T-helper 2 cell treated with Interferon-gamma antibody and Interleukin-4, amounts not matched to agents 100 ng/mL and 5 ng/mL, for 36 hours (primary cell): ENCODE data around the gene OTULIN. TPM values are rescaled to one million over a fixed set of nuclear protein-coding genes. Genes with fewer than 3 reads are reported as not detected.

Experiments
- intact Hi-C: fragments of 100-400 bp; cut with micrococcal nuclease; formaldehyde crosslinking; loops from one replicate; pipeline ENCODE4 v1.15.1; 2023
- total RNA-seq: library from RNA; stranded (reverse); gene quantifications from 2 replicates; pipeline ENCODE4 v1.2.3, GENCODE V29; 2022

Gene OTULIN
- 61.9 and 62.6 TPM in 2 replicates for total RNA-seq

DNA sequence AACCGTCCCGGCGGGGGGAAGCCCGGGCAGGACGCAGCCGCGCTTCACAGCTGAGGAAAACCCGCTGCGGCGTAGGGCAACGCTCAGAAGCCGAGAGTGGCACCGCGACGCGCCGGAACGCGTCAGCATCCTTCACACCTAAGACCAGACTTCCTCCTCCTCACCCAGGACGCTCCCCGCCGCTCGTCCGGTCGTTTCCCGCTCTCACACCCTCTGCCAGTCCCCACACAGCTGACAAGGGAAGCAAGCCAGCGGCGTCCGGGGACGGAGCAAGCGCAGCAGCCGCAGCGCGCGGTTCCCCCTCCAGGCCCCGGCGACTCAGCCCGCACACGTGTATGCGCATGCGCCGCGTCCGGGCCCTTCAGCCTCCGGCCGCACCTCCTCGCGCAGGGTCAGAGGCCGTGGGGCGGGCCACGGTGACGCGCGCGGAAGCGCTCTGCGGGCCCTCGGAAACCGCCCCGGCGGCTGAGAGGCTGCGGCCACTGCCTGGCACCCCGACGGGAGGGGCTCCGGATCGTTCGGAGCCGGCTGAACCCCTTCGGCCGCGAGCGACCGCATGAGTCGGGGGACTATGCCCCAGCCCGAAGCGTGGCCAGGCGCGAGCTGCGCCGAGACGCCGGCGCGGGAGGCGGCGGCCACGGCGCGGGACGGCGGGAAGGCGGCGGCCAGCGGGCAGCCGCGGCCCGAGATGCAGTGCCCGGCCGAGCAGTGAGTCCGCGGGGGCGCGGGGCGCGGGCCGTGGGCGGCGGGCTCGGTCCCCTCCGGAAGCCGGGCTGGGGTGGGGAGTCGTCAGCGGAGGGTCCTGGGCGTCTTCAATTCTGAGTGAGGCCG lies at the start of gene OTULIN:
TSS of gene OTULIN (plus strand) at position 449 of the 831 bp plus-strand sequence. CDS start at position 557, 108 bp downstream.
- intact Hi-C loops: loop anchor here (1.0 to 10.0 kb wide), 10 partner anchors 42 to 1950 kb away; partner anchors contain the start of genes ANKH, RETREG1 and ZNF622

DNA sequence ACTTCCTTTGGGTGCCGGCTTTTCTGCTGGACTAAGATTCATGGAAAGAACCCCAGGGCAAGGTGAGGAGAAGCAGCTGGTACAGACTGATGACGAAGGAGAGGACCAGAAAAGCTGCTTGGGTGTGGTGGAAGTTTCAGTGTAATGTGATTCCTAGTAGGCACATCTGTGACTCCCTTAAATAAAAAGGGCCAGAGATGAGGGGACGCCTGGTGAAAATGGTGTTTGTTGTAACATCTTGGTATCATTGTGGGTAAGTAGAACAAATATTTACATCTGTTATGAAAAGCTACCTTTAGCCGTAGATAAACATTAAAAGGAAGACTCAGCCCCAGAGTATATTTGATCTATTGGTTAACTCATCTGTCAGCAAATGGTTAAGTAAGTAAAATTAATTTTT lies 49.2 kb upstream of the OTULIN start:
- intact Hi-C loops: no loop called here

DNA sequence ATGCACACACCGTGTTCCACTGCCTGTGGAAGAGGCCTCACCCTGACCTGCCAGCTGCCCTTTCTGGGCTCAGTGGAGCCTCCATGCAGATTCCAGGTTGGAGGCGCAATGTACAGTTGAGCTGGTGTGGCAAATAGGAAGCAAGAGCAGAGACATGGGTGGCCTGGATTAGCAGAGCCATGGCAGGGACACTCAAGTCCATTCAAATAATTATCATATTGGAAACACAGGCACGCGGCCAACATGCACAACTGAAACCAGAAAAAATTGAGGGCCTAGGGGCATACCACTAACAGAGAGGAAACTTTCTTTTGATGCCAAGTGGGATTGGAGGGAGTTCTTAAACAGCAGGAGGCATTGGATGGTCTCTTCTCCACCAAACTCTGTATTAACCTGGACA lies 47.1 kb upstream of the OTULIN start:
- intact Hi-C loops: no loop called here

DNA sequence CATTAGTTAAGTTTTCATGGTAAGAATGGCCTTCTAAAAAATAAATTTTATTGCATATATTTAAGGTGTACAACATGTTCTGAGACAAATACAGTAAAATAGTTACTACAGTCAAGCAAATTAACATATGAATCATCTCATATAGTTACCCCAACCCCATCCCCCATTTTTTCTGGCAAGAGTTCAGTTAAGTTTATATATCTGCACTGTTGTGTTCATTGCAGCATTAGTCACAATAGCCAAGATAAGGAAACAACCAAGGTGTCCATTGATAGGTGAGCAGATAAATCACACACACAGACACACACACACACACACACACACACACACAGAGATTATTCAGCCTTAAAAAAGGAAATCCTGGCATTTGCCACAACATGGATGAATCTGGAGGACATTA lies 37.2 kb upstream of the OTULIN start:
- intact Hi-C loops: loop anchor here (5.0 kb wide), 1 partner anchor 35 kb away; no protein-coding TSS in a partner anchor

DNA sequence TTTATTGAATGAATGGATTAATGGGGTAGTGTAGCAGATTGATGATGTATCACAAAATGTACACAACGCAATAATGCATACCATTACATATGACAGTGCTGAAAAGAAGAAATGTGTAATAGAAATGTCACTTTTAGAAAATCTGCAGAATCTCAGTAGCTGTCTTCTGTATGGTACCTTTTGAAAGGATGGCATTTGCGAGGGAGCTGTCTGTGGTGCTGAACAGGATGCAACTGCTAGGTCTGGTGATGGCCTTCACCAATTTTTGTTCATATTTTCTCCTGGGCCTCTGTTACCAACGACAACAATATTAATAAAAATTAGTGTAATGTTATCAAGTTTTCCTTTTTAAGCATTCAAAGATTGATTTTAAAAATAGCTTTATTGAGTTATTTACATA lies 36.2 kb upstream of the OTULIN start:
- intact Hi-C loops: loop anchor here (5.0 kb wide), 1 partner anchor 36 kb away; no protein-coding TSS in a partner anchor

DNA sequence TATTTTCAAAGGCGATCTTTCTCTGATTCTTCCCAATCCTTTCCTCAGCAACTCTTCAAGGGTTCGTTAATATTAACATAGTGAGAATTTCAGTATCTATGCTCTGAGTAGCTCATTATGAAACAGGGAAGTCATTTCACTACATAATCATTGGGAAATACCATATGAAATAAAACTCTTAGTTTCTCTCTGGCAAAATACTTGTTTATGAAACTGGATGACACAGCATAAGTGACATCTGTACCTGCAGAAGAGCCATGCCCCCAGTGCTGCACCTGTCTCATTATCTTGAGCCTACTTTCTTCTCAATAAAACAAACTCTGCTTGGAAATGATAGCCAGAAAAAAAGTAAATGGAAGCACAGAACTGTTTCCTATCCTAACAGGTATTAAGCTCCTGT lies 33.8 kb upstream of the OTULIN start:
- intact Hi-C loops: no loop called here

DNA sequence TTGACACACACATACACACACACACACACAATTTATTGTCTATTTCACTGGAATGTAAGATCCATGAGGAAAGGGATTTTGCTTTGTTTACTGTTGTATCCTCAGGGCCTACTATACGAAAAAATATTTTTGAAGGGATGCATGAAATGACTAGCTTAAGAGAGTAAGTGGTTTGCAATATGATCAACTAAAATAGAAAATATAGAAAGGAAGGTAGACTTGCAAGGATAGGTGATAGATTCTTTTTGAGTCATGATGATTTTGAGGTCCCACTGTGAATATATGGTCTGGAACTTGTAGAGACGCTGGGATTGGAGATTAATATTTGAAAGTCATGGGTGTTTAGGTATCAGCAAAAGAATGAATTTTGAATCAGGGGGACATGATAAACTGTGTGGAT lies 28.9 kb upstream of the OTULIN start:
- intact Hi-C loops: no loop called here

DNA sequence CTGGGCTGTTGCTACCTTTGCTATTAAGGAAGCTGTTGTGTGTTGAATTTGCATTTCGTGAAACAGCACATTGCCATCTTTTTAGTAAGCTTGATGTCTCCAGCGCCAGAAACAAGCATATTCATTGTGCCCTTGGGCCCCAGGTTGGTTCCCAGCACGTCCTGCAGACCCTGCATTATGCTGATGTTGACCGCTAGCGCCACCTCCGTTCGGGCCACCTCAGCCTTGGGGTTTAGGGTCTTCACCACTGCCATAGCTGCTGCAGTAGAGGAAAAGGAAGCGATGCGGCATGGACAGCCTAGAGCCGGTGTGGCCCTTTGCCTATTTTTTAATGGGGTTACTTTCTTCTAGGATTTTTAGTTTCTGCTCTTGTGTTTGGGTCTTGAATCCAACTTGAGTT lies 23.8 kb upstream of the OTULIN start:
- intact Hi-C loops: no loop called here

DNA sequence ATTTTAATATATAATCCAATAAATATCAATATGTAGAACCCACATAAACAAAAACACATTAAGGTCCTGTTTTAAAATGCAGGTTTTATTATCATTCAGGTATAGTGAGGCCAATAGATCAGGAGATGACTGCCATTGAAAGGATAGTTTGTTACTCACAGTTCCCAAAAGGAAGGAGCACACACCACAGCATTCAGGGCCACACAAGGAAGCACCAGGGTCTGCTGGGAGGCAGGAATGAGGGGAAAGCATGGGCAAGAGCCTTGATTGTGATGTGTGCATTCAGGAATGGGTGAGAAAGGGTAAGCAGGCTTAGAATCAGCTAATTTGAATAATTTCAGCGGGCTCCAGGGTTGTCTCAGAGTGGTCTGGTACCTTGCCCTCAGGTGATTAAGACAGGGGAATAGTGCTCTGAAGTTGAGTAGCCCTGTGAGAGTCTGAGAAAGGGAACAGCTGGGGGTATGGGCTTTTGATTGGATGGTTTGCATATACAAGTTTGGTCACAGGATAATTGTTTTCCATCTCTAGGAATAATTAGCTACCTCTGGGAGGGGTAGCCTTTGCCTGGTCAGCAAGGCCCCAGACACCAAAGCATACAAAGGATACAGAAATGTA lies 19.8 kb upstream of the OTULIN start:
- intact Hi-C loops: no loop called here

DNA sequence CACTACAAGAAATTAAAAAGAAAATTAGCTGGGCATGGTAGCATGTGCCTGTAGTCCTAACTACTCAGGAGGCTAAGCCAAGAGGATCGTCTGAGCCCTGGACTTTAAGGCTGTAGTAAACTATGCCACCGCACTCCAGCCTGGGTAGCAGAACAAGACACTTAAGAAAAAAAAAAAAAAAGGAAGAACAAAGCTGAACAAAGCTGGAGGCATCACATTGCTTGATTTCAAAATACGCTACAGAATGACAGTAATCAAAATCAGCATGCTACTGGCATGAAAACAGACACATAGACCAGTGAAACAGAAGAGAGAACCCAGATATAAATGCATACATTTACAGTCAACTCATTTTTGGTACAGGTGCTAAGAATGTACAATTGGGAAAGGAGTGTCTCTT lies 14.5 kb upstream of the OTULIN start:
- intact Hi-C loops: no loop called here

DNA sequence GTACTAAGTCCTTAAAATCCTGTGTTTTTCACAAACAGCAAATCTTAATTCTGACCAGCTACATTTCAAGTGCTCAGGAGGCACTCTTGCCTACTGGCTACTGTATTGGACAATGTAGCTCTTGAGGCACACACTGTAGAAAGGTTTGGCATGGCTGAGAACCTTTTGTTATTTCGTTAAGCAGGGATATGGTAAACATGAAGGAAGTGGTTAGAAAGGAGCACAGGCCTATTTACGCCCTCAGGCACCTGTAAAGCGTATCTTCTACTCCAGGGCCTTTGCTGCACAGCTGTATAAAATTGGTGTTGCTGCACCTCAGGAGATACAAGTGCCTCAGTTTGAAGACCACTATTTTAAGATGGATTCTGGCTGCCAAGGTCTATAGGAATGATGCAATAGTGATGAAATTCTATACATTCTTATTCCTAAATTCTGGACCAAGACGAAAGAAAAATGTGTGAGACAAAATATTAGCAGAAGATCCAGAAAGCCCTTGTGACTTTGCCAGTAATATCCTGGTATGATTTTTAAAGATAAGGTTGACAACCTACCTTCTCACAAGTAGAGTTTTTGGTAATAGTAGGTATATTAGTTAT lies 9.3 kb upstream of the OTULIN start:
- intact Hi-C loops: no loop called here

DNA sequence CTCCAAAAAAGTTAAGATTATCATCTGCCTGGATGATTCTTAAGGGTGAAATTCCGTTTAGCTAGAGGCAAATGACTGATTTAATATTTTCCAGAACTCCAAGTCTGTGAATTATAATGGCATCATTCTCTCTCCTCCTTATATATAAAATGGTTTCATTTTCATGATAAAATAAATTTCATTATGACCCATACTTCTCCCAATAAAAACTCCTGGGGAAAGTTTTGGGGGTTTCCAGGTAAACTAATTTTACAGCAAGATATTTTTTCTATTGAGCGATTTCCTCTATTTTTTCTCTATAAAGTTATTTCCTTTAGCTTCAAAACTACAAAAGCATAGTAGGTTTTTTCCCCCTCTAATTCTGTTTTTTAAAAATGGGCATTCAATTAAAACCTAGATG lies 7.6 kb upstream of the OTULIN start:
- intact Hi-C loops: no loop called here

DNA sequence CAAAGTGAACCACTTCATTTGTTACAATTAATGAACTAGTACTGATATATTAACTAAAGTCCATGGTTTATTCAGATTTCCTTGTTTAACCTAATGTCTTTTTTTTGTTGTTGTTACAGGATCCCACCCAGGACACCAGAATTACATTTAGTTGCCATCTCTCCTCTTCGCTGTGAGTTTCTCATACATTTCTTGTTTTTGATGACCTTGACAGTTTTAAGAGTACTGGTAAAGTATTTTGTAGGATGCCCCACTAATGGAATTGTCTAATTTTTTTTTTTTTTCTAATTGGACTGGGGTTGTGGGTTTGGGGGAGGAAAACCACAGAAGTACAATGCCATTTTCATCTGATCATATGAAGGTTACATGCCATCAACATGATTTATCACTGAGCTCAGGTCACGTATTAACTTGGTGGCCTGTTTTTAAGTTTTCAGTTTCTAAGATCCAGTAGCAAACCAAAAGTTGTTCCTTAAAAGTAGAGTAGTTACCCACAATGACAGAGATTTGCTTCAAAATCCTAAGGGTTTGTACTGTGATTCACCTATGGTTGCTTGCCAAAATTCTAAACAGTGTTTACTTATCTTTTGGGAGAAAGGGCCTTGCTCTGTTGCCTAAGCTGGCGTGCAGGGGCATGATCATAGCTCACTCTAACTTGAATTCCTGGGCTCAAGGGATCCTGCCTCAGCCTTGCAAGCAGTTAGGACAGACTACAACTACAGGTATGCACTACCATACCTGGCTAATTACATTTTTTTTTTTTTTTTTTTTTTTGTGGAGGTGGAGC lies 4.5 kb upstream of the OTULIN start:
- intact Hi-C loops: loop anchor here (5.0 to 10.0 kb wide), 2 partner anchors 248 to 1955 kb away; partner anchors contain the start of gene RETREG1

DNA sequence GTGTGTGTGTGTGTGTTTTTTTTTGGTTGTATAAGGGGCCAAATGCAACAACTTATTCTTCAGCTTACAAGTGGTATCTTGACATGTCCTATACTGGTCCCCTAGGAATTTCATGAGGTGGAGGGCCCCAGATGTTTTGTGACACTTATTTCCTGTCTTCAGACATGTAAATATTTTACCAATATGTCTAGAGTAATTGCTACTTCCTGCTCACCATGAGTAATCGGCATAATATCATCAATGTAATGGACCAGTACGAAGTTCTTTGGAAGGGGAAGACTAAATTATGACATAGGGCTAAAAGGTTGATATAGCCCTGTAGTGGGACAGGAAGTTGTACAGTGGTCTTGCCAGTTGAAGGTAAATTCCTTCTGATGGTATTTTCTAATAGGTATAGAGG lies 3.7 kb upstream of the OTULIN start:
- intact Hi-C loops: loop anchor here (5.0 to 10.0 kb wide), 2 partner anchors 249 to 1954 kb away; partner anchors contain the start of gene RETREG1

DNA sequence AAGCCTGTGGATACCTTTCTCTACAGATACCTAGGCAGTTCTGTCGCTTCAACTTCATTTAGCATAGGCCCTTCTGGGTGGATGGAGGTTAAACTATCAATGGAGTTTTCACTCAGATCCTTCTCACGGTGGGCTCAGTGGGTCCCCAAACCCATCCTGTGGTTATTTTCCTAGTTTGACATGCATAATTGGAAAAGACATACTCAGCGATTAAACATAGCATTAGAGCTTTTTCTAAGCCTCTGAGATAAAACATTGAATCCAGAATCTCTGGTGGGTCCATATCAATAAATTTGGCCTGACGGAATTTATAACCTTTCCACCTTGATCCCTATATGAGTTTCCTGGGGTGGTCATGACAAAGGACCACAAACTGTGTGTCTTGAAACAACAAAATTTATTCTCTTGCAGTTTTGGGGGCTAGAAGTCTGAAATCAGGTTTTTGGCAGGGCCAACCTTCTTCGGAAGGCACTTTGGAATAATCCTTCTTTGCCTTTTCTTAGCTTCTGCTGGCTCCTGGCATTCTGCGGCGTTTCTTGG lies 1.7 kb upstream of the OTULIN start:
- intact Hi-C loops: loop anchor here (5.0 to 10.0 kb wide), 2 partner anchors 250 to 1952 kb away; partner anchors contain the start of gene RETREG1

DNA sequence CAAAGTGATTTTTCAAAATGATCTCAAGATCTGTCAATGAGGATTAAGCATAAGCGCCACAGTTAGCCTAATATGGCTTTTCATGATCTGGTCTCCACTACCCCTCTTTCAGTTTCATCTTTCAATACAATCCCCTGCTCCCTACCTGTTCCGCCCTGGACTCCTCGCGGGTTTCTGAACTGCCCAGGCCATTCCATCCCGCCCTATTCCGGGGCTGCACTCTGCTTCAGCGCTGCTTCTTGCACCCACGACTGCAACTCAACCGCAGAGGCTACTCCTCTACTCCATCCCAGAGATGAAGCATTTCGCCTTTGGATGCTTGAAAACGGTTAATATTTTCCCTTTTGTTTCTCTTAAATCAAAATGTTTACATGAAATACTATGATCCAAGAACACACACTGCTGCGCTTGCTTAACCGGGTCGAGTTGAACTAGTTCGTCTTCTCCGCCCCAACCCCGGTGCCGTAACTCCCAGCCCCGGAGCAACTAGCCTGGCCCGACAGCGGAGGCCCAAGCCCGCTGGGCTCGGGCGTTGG lies 716 bp upstream of the OTULIN start:
- intact Hi-C loops: loop anchor here (1.0 to 10.0 kb wide), 9 partner anchors 42 to 1951 kb away; partner anchors contain the start of genes ANKH, RETREG1 and ZNF622

DNA sequence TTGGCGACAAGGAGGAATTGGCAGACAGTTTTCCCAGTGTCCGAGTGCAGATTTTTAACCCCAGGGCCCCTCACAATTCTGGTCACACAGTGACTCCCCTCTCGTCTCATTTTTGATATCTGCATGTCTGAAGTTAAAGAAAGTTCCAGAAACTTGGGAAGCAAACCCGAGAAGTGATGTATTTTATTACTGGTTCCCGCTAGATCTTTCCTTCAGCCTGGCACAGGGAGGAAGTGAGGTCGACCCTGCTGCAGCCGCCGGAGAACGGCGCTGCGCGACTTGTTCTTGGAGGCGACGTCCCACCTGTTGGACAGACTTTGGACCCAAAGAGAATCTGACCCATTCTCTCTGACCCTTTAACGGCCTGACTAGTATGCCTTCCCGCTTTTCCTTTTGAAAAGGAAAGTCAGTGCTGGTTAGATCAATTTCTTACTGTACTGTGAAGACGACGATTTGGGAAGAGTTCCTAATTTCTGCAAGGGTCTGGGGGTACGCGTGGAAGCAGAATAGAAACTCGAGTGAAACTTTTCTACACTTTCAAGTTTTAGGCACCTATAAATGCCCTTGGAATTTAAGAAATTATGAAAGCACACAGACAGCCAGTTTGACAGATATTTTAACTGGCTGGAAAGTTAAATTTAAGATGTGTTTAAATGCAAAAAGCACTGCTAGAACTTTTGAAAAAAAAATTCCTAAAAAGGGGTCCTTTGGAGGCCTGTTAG lies 744 bp downstream of the OTULIN start:
- intact Hi-C loops: loop anchor here (2.0 to 10.0 kb wide), 3 partner anchors 337 to 1950 kb away; partner anchors contain the start of genes RETREG1 and ZNF622

DNA sequence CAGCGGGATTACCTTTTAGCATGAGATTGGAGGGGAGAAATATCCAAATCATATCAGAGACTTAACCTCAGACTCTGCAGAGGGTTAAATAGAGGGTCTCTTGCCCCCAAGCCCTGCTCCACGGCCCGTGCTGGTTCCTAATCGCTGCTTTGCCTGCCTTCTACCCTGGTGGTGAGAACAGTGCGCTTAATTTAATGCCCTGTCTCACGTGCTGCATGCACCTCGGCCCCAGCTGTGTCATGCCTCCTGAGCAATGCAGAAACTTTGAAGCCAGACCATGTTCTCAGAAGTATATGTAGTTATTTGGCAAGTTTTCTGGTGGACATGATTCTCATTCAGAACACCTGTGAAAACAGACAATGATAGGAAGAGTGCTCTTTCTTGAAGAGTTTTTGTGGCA lies 1.4 kb downstream of the OTULIN start:
- intact Hi-C loops: loop anchor here (1.0 to 10.0 kb wide), 4 partner anchors 9 to 1949 kb away; partner anchors contain the start of genes RETREG1 and ZNF622

DNA sequence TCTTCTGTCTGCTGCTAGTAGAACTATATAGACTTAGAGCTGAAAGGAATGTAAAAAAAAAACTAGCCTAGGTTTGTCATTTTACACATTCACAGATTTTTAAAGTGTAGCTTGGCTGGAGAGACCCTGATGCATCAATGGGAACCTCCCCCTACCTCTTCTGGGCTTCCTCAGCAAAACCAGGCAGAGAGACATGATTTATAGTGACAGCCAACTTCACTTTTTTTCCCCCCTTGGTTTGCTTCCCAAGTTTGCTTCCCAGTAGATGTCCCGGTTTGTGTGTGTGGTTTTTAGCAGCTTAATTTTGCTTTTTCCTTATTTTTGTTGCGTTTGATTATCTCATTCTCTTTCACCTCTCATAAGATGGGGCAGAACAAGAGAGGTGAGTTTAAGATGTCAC lies 1.8 kb downstream of the OTULIN start:
- intact Hi-C loops: loop anchor here (1.0 to 10.0 kb wide), 3 partner anchors 9 to 1948 kb away; partner anchors contain the start of gene RETREG1
